AG09319 (cell line): ENCODE results near the gene ERO1A.
"Not testable (repeated sequence)": the region's sequence is repeated elsewhere in the genome, so short reads cannot be mapped to it uniquely, and the experiment has no call there.

Experiments
- DNase-seq: peaks from one replicate; pipeline ENCODE4 v3.0.0-alpha.2; 2010; ENCODE audit warnings: low read depth; ENCODE audit errors: extremely low read depth
- CTCF ChIP-seq: IDR thresholded peaks from 2 replicates; pipeline ENCODE4 v1.5.1; 2011; ENCODE audit warnings: low read depth, mild to moderate bottlenecking, inconsistent platforms, low read length, moderate library complexity

ERO1A gene

GRCh38 chr14:52729925-52730708, 34.8 kb upstream of the ERO1A start, which contains the start of gene STYX:
TSS of gene STYX (plus strand) at chr14:52730166. CDS start at chr14:52730475, 309 bp downstream.
- TF ChIP-seq CTCF: no peak

GRCh38 chr14:52729585-52729924, 34.2 kb upstream of the ERO1A start:
- TF ChIP-seq CTCF: no peak
- DNase-seq: no peak

More at GRCh38 chr14:52729925-52730708, 34.8 kb upstream of the ERO1A start, which contains the start of gene STYX:
- DNase-seq: peak; percentile 92

- DNase-seq: not testable (repeated sequence)
These were observed 33.7 kb upstream of the ERO1A start for GRCh38 chr14:52729035-52729434.

- not testable (repeated sequence) for DNase-seq
These were observed 32.2 kb upstream of the ERO1A start for GRCh38 chr14:52727509-52727908.

GRCh38 chr14:52724360-52724644, 28.9 kb upstream of the ERO1A start:
- no peak for DNase-seq
- no peak for TF ChIP-seq CTCF

GRCh38 chr14:52723514-52724359, 28.4 kb upstream of the ERO1A start:
- no peak for DNase-seq
- TF ChIP-seq CTCF: no peak

- DNase-seq: no peak
- TF ChIP-seq CTCF: no peak
These were observed 20.8 kb upstream of the ERO1A start for GRCh38 chr14:52716155-52716554.

- no peak for DNase-seq
- no peak for TF ChIP-seq CTCF
These were observed 16.3 kb upstream of the ERO1A start for GRCh38 chr14:52711666-52712065.
